Measurements from ENCODE around the gene FADD.

GRCh38 chr11:70200212-70200844, 2.8 kb upstream of the FADD start:
- no peak for TF ChIP-seq EP300 (IDR thresholded peaks at IDR 0.05)
- no peak for TF ChIP-seq POLR2AphosphoS5 (IDR thresholded peaks at IDR 0.05)
- TF ChIP-seq POLR2A (IDR thresholded peaks at IDR 0.05): no peak
- TF ChIP-seq CTCF (IDR thresholded peaks at IDR 0.05): no peak

All from gastroesophageal sphincter (tissue), 3 donors.